IMR-90 (cell line): Measurements from ENCODE around the gene HARS2. TPM values are rescaled to one million over a fixed set of nuclear protein-coding genes. Genes with fewer than 3 reads are reported as not detected.

ENCODE experiments used
- ATAC-seq: fragments of 200-7000 bp; cut with Tn5 transposase; 2 replicates; pipeline ENCODE4 v1.9.1; 2020; ENCODE audit warnings: low read depth, mild to moderate bottlenecking, moderate library complexity
- BruUV-seq: library from RNA; stranded (reverse); fragments of 400-500 nt; replicated peaks from 2 replicates; lab custom pipeline; 2021; lab: Mats Ljungman, UMichigan
- CTCF ChIA-PET: fragments of 300-600 bp; formaldehyde crosslinking; extraction: SDS; loops from one replicate; lab custom pipeline; 2021; ENCODE audit warnings: antibody characterized with exemption; lab: Yijun Ruan, JAX
- POLR2A ChIA-PET: fragments of 300-600 bp; sonication (Branson Sonifier 250); formaldehyde crosslinking; loops from one replicate; lab custom pipeline; 2022; ENCODE audit warnings: antibody characterized with exemption; ENCODE audit not compliant: unreplicated experiment; lab: Charles Lee
- DNase-seq: peaks from one replicate; pipeline ENCODE4 v3.0.0; 2013
- H2AFZ ChIP-seq: replicated peaks from 2 replicates; pipeline ENCODE3; 2013; ENCODE audit warnings: low read length, mild to moderate bottlenecking; ENCODE audit not compliant: poor library complexity
- H2AK5ac ChIP-seq: 2 replicates; pipeline ENCODE4 v1.6.1; 2013; ENCODE audit warnings: low read depth, low read length, inconsistent platforms
- H2AK9ac ChIP-seq: replicated peaks from 2 replicates; pipeline ENCODE3; 2013; ENCODE audit warnings: mild to moderate bottlenecking, low read depth, low read length, moderate library complexity; ENCODE audit not compliant: poor library complexity
- H2BK120ac ChIP-seq: 2 replicates; pipeline ENCODE4 v1.6.1; 2013; ENCODE audit warnings: low read depth, low read length, inconsistent platforms
- H2BK15ac ChIP-seq: 3 replicates; pipeline ENCODE4 v1.6.1; 2013; ENCODE audit warnings: low read depth, low read length, inconsistent platforms
- H2BK20ac ChIP-seq: 2 replicates; pipeline ENCODE4 v1.6.1; 2013; ENCODE audit warnings: low read depth, mild to moderate bottlenecking, inconsistent platforms, low read length, moderate library complexity
- H2BK5ac ChIP-seq: 2 replicates; pipeline ENCODE4 v1.6.1; 2013; ENCODE audit warnings: mild to moderate bottlenecking, low read depth, low read length, inconsistent platforms; ENCODE audit not compliant: poor library complexity, severe bottlenecking
- H3K14ac ChIP-seq: replicated peaks from 2 replicates; pipeline ENCODE4 v1.6.1; 2013; ENCODE audit warnings: low read depth, low read length, inconsistent platforms
- H3K18ac ChIP-seq: 2 replicates; pipeline ENCODE4 v1.6.1; 2013; ENCODE audit warnings: low read depth, low read length, control low read depth
- H3K23ac ChIP-seq: 2 replicates; pipeline ENCODE4 v1.6.1; 2013; ENCODE audit warnings: low read depth, low read length, inconsistent platforms
- H3K27ac ChIP-seq: 2 replicates; pipeline ENCODE4 v1.5.1; 2013; ENCODE audit warnings: mild to moderate bottlenecking, control low read depth, low read length; ENCODE audit not compliant: insufficient read depth
- H3K27me3 ChIP-seq: 2 replicates; pipeline ENCODE4 v1.6.1; 2013; ENCODE audit warnings: low read length; ENCODE audit not compliant: control insufficient read depth, insufficient read depth
- H3K36me3 ChIP-seq: 2 replicates; pipeline ENCODE4 v1.6.1; 2013; ENCODE audit warnings: low read length, mixed read lengths; ENCODE audit not compliant: control insufficient read depth, insufficient read depth
- H3K4ac ChIP-seq: 2 replicates; pipeline ENCODE4 v1.6.1; 2013; ENCODE audit warnings: low read depth, low read length, inconsistent platforms
- H3K4me1 ChIP-seq: 2 replicates; pipeline ENCODE4 v1.6.1; 2013; ENCODE audit warnings: low read length, mixed read lengths; ENCODE audit not compliant: control insufficient read depth, insufficient read depth
- H3K4me2 ChIP-seq: 2 replicates; pipeline ENCODE4 v1.6.1; 2013; ENCODE audit warnings: low read depth, mild to moderate bottlenecking, control low read depth, low read length, moderate library complexity
- H3K4me3 ChIP-seq: 2 replicates; pipeline ENCODE4 v1.5.1; 2013; ENCODE audit warnings: low read depth, mild to moderate bottlenecking, control low read depth, low read length, moderate library complexity; ENCODE audit not compliant: insufficient read depth
- H3K56ac ChIP-seq: 2 replicates; pipeline ENCODE4 v1.6.1; 2013; ENCODE audit warnings: low read length, inconsistent platforms; ENCODE audit not compliant: insufficient read depth; ENCODE audit errors: extremely low read depth
- H3K79me1 ChIP-seq, 2 experiments: 2 replicates each; pipeline ENCODE4 v1.6.1; 2013; ENCODE audit warnings: low read length in 2 of 2, inconsistent platforms in 1 of 2, low read depth in 1 of 2
- H3K9ac ChIP-seq: 2 replicates; pipeline ENCODE4 v1.6.1; 2013; ENCODE audit warnings: low read depth, low read length, control low read depth
- H3K9me1 ChIP-seq: 2 replicates; pipeline ENCODE4 v1.6.1; 2013; ENCODE audit warnings: low read length, inconsistent platforms; ENCODE audit not compliant: insufficient read depth
- H3K9me3 ChIP-seq: 2 replicates; pipeline ENCODE4 v1.6.1; 2013; ENCODE audit warnings: low read length; ENCODE audit not compliant: control insufficient read depth, insufficient read depth
- H4K20me1 ChIP-seq: 2 replicates; pipeline ENCODE4 v1.6.1; 2013; ENCODE audit warnings: low read length, inconsistent platforms; ENCODE audit not compliant: insufficient read depth
- H4K5ac ChIP-seq: 2 replicates; pipeline ENCODE4 v1.6.1; 2013; ENCODE audit warnings: mild to moderate bottlenecking, low read depth, low read length, control low read depth
- H4K8ac ChIP-seq, 2 experiments: 2 replicates each; pipeline ENCODE4 v1.6.1; 2013; ENCODE audit warnings: low read depth in 2 of 2, low read length in 2 of 2, control low read depth in 1 of 2, inconsistent platforms in 1 of 2
- H4K91ac ChIP-seq: 2 replicates; pipeline ENCODE4 v1.6.1; 2013; ENCODE audit warnings: low read depth, low read length, inconsistent platforms; ENCODE audit not compliant: insufficient read depth
- BHLHE40 ChIP-seq: fragments of 150-350 bp; IDR thresholded peaks from 2 replicates; pipeline ENCODE4 v1.6.1; 2016; ENCODE audit warnings: mild to moderate bottlenecking, low read depth, low read length
- CHD1 ChIP-seq: IDR thresholded peaks from 2 replicates; pipeline ENCODE4 v1.6.1; 2012; ENCODE audit warnings: low read depth, low read length, improper control_type of control experiment
- FOS ChIP-seq: fragments of 150-350 bp; IDR thresholded peaks from 2 replicates; pipeline ENCODE4 v1.6.1; 2016; ENCODE audit warnings: low read depth, low read length
- MAFK ChIP-seq: IDR thresholded peaks from 2 replicates; pipeline ENCODE4 v1.6.1; 2012; ENCODE audit warnings: low read depth, low read length, improper control_type of control experiment
- MAZ ChIP-seq: IDR thresholded peaks from 2 replicates; pipeline ENCODE4 v1.6.1; 2012; ENCODE audit warnings: low read depth, mild to moderate bottlenecking, low read length, improper control_type of control experiment, moderate library complexity, borderline replicate concordance
- MXI1 ChIP-seq: IDR thresholded peaks from 2 replicates; pipeline ENCODE4 v1.6.1; 2012; ENCODE audit warnings: low read depth, mild to moderate bottlenecking, low read length, moderate library complexity, borderline replicate concordance
- NFE2L2 ChIP-seq: fragments of 150-350 bp; IDR thresholded peaks from 2 replicates; pipeline ENCODE4 v1.6.1; 2016; ENCODE audit warnings: low read depth, mild to moderate bottlenecking, low read length
- POLR2A ChIP-seq: IDR thresholded peaks from 2 replicates; pipeline ENCODE4 v1.6.1; 2012; ENCODE audit warnings: mild to moderate bottlenecking, low read depth, low read length
- RAD21 ChIP-seq: IDR thresholded peaks from 2 replicates; pipeline ENCODE4 v1.6.1; 2012; ENCODE audit warnings: low read length, improper control_type of control experiment
- RCOR1 ChIP-seq: IDR thresholded peaks from 2 replicates; pipeline ENCODE4 v1.6.1; 2012; ENCODE audit warnings: mild to moderate bottlenecking, low read length, improper control_type of control experiment; ENCODE audit not compliant: insufficient replicate concordance
- RFX5 ChIP-seq: IDR thresholded peaks from 2 replicates; pipeline ENCODE4 v1.8.0; 2012; ENCODE audit warnings: low read depth, mild to moderate bottlenecking, low read length, moderate library complexity
- SMC3 ChIP-seq: fragments of 150-350 bp; IDR thresholded peaks from 2 replicates; pipeline ENCODE4 v1.6.1; 2016; ENCODE audit warnings: low read depth, mild to moderate bottlenecking, antibody characterized with exemption, low read length, moderate library complexity
- whole genome bisulfite sequencing, 2 experiments: methylation state at CpG; one replicate each; pipeline versions ENCODE4 v1.1.5 to v1.1.7; 2013; ENCODE audit warnings: missing lambda C conversion rate in 2 of 2; ENCODE audit not compliant: insufficient read length in 1 of 2; ENCODE audit errors: extremely low coverage in 2 of 2; 5-methylcytosine and 5-hydroxymethylcytosine counted together
- dilution Hi-C: fragments of 300-500 bp; cut with HindIII; formaldehyde crosslinking; loops from one replicate; pipeline ENCODE4 v1.14.3; 2018; ENCODE audit warnings: low sequenced_read_pairs; ENCODE audit not compliant: unreplicated experiment
- in situ Hi-C: fragments of 300-500 bp; cut with MboI; formaldehyde crosslinking; loops from 3 replicates; pipeline ENCODE4 v1.14.3; 2019; ENCODE audit warnings: low sequenced_read_pairs, inconsistent platforms, mixed read lengths
- intact Hi-C: fragments of 100-400 bp; cut with micrococcal nuclease; formaldehyde crosslinking; loops from 2 replicates; pipeline ENCODE4 v1.10.0; 2022
- polyA plus RNA-seq, 3 experiments: library from polyadenylated mRNA; depleted of rRNA; stranded (reverse); fragments of >200 nt; gene quantifications; 2 replicates each; pipeline ENCODE4 v1.2.3, GENCODE V29; 2012; ENCODE audit warnings: low replicate concordance in 1 of 3
- total RNA-seq: library from RNA; depleted of rRNA; stranded (reverse); fragments of >200 nt; gene quantifications from 2 replicates; pipeline ENCODE4 v1.2.3, GENCODE V29; 2012
- TF ChIP-seq, protein P1 (sequence below): fragments of 150-350 bp; IDR thresholded peaks from 2 replicates; pipeline ENCODE4 v1.6.1; 2016; ENCODE audit warnings: low read depth, mild to moderate bottlenecking, low read length, moderate library complexity, borderline replicate concordance
- TF ChIP-seq, protein P2 (sequence below): conservative IDR thresholded peaks from 2 replicates; pipeline ENCODE4 v1.5.1; 2012; ENCODE audit warnings: mild to moderate bottlenecking, low read depth, low read length, improper control_type of control experiment
- TF ChIP-seq, protein P3 (sequence below): fragments of 150-350 bp; IDR thresholded peaks from 2 replicates; pipeline ENCODE4 v1.6.1; 2017; ENCODE audit warnings: mild to moderate bottlenecking, antibody characterized with exemption, low read length, low read depth

The HARS2 gene
- total and polyA plus RNA-seq, 2 of the 4 experiments (the other 2 are of a cell fraction) = 30.1 to 33.0 TPM

DNA sequence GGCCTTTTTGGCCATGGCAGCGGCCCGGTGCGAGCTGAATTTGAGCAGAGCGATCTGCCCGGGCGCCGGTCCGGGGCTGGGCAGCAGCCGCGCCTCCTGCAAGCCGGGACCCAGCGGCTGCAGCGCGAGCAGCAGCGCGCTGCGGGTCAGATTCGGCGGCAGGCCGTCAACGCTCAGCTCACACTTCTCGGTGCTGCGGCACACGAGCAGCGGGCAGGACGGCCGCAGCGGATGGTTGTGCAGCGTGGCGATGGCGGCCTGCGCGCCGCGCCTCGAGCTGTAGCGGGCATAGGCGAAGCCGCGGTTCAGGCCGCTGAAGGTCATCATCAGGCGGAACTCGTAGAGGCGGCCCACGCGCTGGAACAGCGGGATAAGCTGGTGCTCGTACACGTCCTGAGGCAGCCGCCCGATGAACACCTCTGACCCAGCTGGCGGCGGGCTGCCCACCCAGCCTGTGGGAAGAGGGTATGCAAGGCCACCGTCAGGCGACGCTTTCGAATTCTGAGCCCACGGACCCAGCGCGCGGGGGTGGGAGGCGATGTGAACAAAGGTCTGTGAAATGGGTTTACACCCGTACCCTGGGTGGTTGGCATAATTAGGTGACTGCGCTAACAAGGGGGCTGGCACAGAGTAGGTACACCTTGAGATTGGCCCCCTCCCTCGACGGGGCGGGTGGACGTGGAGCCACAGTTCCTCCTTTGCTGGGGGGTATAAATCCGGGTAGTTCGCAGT, 18.6 kb upstream of the HARS2 start:
- H3K79me1 ChIP-seq = peaks cover 5 to 30% of the 10 kb centered on the region in 2 experiments; a peak in 3 of 4 replicates
- dilution Hi-C loops (no loop called here), intact Hi-C loops (no loop called here), in situ Hi-C loops (no loop called here)
- no peak overlapping the region for H2AK5ac ChIP-seq
- H2AK9ac ChIP-seq = no peak overlapping the region
- H4K20me1 ChIP-seq = peaks cover 9% of the 10 kb centered on the region
- H2BK5ac ChIP-seq = no peak overlapping the region
- H3K4me2 ChIP-seq = no peak overlapping the region
- DNase-seq = no peak
- no peak overlapping the region for H3K56ac ChIP-seq
- no peak overlapping the region for H3K4ac ChIP-seq
- H3K18ac ChIP-seq = no peak overlapping the region
- ATAC-seq = 0 out of 2 replicates have a peak, but pooled peaks have one; percentile 5
- H3K9me1 ChIP-seq = peaks cover 13% of the 10 kb centered on the region; the same call in 1 of the 2 replicates
- POLR2A ChIA-PET = no interaction called here
- no peak overlapping the region for H4K5ac ChIP-seq
- no peak overlapping the region for H2AFZ ChIP-seq
- H3K36me3 ChIP-seq = peaks cover 68% of the 10 kb centered on the region
- H4K91ac ChIP-seq = no peak overlapping the region
- no peak overlapping the region for H2BK15ac ChIP-seq
- WGBS, 2 experiments = 36% methylated on average over 48 of the region's 70 CpGs; no CpG with 5 or more reads in 1 of the 2 experiments
- no peaks in the 10 kb centered on the region for H3K9me3 ChIP-seq
- BruUV-seq = no TSS peak
- no peak overlapping the region for H3K4me3 ChIP-seq
- no peak overlapping the region for H3K27ac ChIP-seq
- H4K8ac ChIP-seq = no peak overlapping the region
- H2BK120ac ChIP-seq = no peak overlapping the region
- H3K27me3 ChIP-seq = no peaks in the 10 kb centered on the region
- no peak overlapping the region for H2BK20ac ChIP-seq
- CTCF ChIA-PET = no interaction called here
- H3K14ac ChIP-seq = no peak overlapping the region
- H3K9ac ChIP-seq = no peak overlapping the region
- H3K4me1 ChIP-seq = no peaks in the 10 kb centered on the region; the same call in 1 of the 2 replicates
- H3K23ac ChIP-seq = no peak overlapping the region
- TF ChIP-seq POLR2A (no peak; the same call in 1 of the 2 replicates), MAFK (no peak), CHD1 (no peak), RAD21 (no peak), RCOR1 (no peak), MXI1 (no peak), RFX5 (no peak), MAZ (no peak), BHLHE40 (no peak), FOS (no peak), SMC3 (no peak), NFE2L2 (no peak)
- TF ChIP-seq, protein P1, sequence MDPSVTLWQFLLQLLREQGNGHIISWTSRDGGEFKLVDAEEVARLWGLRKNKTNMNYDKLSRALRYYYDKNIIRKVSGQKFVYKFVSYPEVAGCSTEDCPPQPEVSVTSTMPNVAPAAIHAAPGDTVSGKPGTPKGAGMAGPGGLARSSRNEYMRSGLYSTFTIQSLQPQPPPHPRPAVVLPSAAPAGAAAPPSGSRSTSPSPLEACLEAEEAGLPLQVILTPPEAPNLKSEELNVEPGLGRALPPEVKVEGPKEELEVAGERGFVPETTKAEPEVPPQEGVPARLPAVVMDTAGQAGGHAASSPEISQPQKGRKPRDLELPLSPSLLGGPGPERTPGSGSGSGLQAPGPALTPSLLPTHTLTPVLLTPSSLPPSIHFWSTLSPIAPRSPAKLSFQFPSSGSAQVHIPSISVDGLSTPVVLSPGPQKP = no peak
- TF ChIP-seq, protein P2, sequence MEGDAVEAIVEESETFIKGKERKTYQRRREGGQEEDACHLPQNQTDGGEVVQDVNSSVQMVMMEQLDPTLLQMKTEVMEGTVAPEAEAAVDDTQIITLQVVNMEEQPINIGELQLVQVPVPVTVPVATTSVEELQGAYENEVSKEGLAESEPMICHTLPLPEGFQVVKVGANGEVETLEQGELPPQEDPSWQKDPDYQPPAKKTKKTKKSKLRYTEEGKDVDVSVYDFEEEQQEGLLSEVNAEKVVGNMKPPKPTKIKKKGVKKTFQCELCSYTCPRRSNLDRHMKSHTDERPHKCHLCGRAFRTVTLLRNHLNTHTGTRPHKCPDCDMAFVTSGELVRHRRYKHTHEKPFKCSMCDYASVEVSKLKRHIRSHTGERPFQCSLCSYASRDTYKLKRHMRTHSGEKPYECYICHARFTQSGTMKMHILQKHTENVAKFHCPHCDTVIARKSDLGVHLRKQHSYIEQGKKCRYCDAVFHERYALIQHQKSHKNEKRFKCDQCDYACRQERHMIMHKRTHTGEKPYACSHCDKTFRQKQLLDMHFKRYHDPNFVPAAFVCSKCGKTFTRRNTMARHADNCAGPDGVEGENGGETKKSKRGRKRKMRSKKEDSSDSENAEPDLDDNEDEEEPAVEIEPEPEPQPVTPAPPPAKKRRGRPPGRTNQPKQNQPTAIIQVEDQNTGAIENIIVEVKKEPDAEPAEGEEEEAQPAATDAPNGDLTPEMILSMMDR = no peak
- TF ChIP-seq, protein P3, sequence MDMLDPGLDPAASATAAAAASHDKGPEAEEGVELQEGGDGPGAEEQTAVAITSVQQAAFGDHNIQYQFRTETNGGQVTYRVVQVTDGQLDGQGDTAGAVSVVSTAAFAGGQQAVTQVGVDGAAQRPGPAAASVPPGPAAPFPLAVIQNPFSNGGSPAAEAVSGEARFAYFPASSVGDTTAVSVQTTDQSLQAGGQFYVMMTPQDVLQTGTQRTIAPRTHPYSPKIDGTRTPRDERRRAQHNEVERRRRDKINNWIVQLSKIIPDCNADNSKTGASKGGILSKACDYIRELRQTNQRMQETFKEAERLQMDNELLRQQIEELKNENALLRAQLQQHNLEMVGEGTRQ = no peak
